HG03196 (cell line): Measurements from ENCODE around the gene DYRK1A.
"Not testable (repeated sequence)": the region's sequence is repeated elsewhere in the genome, so short reads cannot be mapped to it uniquely, and the experiment has no call there.

Source experiments
- ATAC-seq: cut with Tn5 transposase; IDR thresholded peaks from one replicate; pipeline ENCODE4 v1.9.1; 2021; ENCODE audit not compliant: unreplicated experiment

Gene DYRK1A

DNA sequence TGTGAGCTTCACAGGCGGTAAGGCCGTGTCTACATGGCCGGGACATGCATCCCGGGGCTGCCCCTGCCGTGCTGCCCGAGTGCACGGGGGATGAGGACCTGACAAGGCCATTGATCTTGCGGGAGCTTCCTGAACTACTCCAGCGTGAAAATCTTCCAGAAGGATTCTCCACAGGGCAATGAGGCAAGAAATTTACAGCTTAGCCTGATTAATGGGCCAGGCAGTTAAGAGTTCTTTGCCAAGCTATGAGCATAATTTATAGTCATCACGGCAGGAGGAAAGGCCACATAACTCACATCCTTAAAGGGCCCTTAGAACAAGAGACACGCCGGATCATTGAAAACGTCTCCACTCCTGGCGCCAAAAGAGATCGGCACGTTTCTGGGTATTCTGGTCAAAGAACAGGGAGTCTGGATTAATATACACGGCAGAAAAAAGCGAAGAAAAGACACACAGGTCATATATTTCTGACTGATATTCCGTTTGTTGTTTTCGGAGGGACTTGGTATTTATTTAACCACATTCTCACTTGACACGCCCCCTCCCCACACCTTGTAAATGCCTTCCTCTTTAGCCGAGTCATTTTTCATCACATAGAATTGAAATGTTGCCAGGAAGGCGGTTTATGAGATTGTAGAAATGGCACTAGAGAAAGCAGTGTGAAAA is 180.5 kb downstream of the DYRK1A start:
- ATAC-seq = no peak

DNA sequence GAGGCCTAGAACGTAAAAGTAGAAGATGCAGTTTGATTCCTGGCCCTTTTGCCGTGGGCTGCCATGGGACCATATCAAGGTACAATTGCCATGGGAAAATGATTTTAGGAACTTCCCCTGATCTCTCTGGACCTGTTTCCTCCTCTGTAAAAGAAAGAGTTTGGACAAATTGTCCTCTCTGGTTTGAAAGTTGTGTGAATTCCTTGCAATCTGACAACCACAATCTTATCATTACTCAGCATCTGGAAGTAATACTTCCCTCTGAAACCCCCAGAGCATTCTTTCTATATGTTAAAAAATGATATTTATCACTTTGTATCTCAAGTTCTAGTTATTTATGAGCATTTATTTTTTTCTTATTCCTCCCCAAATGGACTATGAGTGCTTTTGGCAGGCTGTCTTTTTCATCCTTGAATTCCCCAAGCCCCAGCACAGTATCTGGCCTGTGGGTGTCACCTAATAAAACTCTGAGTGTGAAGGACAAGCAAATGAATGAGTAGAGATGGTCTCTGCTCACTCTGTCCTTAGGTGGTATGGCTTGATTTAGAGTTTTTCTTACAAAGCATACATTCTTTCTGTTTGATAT is 181.1 kb downstream of the DYRK1A start:
- no peak for ATAC-seq

DNA sequence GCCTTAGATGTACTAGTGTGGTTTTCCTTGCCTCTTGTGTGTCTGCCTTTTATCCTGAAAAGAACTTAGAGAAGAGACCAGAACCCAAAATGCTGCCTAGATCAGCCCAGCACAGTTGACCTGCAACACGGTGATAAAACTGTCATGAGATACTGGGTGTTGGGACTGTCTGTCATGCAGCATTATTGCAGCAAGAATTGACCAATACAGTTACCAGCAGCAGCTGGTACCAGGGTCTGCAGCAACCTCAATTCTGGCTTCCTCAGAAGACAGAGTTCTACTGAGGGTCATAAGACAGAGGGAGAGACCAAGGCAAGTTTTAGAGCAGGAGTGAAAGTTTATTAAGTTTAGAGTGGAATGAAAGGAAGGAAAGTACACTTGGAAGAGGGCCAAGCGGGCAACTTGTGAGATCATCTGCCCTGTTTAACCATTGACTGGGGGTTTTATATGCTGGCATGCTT is 182.0 kb downstream of the DYRK1A start:
- ATAC-seq = no peak

DNA sequence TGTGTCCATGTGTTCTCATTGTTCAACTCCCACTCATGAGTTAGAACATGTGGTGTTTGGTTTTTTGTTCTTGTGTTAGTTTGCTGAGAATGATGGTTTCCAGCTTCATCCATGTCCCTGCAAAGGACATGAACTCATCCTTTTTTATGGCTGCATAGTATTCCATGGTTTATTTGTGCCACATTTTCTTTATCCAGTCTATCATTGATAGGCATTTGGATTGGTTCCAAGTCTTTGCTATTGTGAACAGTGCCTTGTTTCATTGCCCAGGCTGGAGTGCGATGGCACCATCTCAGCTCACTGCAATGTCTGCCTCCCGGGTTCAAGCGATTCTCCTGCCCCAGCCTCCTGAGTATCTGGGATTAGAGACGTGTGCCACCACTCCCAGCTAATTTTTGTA is 183.2 kb downstream of the DYRK1A start:
- ATAC-seq = not testable (repeated sequence)

DNA sequence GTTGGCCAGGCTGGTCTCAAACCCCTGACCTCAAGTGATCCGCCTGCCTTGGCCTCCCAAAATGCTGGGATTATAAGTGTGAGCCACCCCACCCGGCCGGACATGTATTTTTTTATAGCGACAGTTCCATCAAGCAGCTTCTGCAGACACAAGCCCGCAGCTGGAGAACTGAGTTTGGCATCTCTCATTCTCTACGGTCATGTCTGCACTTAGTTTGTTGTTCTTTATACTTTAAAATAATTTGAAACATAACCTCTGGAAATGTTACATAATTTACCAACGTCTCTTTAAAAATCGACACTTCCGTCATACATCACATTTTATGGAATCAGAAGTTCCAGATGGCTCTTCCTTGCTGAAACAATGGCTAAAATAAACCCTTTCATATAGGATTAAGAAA is 183.6 kb downstream of the DYRK1A start:
- no peak for ATAC-seq

DNA sequence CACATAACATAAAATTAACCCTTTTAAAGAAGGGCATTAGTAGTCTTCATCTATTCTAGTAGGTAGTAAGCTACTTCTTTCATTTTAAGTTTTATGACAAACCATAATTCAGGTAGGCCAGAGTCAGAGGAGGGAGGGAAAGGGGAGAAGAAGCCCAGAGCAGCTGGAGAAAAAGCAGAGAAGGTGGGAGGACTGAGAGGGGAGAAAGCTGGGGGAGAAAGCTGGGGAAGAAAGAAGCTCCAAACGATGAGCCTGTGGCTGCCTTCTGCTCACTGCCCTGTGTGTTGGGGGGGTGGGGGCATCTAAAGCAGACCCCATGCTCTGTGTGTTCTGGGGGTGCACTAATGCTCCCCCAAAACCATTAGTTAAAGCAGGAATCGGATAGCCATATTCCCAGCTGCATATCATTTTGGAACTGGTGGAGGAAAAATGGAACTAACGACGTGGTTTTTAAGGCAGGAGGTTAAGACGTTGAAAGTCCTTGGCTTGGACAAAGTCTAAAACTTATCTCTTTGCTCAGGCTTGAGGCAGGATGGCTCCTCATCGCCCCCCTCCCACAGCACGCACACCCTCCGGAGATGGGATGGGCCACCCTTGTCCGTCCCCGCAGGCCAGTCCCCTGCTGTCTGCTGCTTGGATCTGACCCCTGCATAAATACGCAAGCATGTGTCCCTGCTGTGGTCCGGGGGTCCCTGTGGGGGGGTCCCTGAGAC is 184.2 kb downstream of the DYRK1A start:
- ATAC-seq = no peak

DNA sequence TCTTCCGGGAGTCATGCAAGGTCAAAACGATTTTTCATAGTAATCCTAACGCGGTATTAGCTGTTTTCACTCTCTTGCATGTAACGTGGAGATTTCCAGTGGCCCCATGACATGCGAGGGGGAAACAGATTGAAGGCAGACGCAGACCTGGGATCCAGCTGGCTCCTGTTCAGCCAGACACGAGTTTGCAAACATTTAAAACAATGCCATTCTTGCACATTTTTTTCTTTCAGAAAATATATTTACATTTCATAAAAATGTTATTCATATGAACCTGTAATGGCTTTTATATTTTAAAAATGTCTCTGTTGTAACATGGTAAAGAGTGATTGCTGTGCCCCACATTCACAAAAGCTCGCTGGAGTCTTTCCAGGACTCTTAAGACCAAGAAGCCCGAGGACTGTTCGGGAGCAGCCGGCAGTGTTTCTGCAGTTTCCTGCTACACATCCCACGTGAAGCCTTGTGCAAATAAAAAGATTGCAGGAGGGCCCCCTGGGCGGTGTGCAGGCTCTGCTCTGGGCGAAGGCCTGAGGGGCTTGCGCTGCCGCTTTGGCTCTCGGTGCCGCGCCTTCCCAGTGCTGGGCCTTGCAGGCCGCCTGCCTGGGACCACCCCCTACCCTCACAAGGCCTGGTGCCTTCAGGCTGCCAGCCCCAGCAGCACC is 184.9 kb downstream of the DYRK1A start:
- ATAC-seq = no peak

DNA sequence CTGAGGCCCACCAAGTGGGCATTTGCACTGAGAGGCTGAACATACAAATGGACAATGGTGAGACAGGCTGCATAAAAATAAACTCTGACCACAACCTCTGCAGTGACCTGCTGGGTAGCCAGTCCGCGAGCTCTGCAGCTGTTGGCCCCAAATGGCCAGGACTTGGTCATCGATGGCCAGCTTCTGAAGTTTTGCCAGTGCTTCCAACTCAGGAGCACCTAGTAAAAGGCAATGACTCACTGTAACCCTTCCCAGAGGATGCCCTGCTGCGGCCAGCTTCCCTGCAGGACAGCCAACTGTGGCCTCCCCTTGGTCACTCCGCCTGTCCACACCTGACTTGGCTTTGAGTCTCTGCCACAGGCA is 185.4 kb downstream of the DYRK1A start:
- ATAC-seq = no peak

DNA sequence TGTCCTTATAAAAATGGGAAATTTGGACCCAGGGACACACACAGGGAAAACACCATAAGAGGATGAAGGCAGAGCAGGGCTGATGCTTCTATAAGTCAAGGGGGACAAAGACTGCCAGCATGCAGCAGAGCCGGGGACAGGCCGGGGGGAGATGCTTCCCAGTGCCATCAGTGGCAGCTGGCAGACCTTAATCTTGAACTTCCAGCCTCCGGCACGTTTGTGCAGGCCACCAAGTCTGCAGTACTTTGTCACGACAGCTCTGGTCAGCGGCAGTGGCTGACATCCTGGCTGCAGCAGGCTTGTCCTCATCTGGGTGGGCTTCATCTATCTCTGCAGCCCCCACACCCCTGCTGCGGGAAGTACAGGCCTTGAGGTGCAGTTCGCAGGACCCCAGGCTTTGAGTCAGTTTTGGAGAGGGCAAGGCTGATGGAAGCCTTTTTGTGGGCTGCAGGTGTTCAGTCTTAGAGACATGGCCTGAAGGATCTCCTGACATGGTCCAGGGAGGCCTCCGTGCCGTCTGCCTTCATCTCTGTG is 186.0 kb downstream of the DYRK1A start:
- ATAC-seq = no peak

DNA sequence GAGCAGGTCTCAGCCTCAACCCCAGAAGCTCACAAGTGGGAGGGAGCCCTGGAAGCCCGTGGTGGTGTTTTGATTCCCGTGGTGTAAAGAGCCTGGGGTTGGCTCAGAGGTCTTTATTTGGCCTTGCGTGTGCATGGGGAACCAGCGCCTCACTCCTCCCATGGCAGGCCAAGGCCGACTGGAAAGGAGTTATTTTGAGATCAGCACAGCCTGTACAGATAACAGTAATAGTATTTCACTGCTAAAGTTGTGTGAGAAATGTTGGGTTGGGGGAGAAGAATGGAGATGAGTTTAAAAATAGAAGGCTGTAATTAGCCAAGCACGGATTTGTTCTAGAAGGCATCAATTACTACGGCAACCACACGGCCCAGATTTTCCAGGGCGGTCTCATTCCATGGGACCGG is 186.5 kb downstream of the DYRK1A start:
- no peak for ATAC-seq

DNA sequence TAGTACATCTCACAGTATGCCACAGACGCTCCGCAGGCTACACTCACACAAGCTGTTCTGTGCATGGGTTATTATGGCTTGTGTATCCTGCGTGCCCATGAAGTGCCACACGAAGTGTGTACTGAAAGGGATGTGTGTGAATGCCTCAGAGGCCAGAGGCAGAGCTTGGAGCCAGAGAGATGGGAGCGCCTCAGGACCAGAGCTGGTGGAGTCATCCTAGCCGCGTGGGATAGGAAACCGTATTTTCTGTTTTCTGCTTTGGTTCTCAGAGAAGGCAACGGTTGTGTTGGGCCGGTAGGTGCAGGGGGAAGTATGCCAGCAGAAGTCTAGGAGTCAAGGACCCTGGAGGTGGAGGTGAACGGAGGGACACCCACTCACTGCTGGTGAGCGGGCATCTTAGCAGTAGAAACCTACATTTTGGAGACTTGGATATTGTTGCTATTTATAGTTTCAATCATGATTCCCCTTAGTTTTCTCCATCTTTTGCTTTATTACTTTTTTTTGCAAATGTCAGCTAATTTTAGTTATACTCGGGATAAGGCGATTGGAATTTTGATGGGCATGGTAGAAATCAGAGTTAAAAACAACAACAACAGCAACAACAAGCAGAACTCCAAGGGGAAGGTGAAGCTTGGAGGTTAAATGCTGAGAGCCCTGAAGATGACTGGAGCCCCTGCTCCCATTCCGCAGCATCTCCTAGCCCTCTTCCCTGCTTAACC is 188.2 kb downstream of the DYRK1A start:
- no peak for ATAC-seq

DNA sequence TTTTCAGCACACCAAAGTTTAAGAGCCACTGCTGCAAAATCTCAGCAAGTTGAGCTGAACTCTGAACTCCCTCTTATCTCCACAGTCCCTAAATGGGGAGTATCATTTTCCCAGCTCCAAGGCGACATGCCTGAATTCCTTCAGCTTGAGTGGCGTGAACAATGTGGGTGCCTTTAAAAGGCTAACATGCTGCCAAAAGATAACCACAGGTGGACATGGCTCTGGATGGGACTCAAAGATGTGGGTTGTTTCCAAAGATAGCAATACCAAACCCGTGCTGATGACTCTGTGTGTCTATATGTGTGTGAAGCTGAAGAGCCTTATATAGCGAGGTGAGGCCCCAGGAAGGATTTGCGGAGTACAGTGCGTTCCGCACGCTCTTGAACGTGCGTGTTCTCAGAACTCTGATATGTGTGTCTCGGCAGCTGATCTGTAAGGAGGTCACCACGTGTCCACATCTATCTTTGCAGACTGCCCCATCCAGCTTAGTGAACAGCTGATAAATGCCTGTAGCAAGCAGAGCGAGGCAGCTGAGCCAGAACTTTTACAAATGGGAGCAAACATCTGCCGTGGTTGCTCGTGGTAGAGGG is 189.2 kb downstream of the DYRK1A start:
- no peak for ATAC-seq

DNA sequence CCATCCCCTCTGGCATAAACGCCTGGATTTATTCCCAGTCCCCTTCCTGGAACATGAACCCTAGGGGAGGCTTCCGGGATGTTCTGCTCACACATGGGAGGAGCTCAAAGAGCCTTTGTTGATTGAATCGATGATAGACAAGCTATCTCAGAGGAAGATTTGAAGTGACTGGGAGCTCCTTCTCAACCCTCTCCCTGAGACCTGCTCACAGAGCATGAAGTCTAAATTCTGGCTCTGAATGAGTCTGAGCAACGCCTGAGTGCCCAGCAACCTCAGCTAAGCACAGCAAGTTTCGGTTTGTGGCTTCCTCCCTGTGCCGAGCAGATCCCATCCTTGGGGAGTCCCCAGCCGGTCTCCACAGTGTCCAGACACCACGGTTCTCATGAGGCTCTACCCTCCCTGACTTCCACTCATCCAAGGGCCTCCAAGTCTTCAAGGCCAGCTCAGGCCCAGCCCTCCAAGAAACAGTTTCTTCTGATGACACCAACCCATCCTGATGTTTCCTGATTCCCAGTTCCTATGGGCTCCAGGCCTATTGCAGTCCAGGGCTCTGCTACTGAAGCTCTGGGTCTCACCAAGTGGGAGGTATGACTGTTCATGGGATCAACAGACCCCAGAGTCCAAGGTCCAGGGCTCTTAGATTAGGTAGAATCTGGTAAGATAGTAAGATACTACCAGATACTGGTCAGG is 190.8 kb downstream of the DYRK1A start:
- peak; percentile 95 for ATAC-seq

DNA sequence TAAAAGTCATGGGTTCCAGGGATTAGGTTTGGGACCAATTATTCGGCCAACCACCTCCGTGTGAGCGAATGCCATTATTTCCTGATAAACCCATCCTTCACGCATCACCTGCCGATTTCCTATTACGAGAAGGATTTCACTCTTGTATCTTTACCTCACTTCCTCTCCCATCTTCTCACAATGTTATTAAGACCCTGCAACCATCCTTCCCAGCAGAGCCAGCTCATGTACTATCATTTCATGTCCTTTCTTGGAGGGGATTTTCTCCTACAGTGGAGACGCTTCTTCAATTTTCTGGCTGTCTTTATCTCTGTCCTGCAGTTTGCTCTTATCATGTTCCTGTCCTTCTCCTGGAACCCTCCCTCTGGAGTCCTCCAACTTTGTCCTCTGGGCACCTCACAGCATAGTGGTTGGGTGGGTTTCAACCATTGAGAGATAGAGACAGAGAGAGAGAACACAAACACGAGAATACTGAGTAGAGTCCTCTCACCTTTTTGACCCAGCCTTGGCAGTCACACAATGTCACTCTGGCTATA is 192.2 kb downstream of the DYRK1A start:
- no peak for ATAC-seq

DNA sequence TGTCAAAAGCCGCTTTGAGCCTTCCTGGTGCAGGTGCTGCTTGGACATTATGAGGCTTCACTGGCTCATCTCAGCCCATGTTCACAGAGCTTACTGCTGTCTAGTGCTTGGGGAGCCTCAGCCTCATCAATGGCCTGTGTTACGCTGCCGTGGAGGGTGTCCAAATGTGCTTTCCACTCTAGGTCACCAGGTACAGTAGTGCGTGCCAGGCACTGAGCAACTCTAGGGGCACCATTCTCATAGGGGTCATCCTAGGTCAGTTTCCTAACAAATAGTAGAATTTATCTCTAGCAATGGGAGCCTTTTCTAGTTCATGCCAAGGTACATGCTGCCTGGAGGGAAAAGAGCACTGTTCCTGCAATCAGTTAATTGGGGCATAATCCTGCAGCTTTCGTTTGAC is 193.8 kb downstream of the DYRK1A start:
- no peak for ATAC-seq

DNA sequence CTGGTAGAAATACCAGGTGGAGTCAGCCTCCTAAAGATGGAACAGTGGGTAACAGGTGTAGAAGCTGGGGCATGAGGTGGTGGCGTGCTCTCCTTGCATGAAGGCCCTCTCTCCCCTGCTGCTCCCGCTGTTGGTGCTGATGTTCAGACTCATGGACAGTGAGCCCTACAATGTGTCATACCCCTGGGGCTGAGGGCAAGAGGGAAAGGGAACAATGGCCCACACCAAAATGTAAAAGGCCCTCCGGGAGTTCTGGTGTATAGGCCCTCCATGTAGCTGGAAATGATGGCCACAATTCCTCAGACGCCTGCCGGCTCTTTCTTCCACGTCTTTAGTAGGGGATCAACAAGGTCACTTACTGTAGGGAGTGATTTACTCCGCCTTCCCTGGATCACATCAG is 194.9 kb downstream of the DYRK1A start:
- ATAC-seq = no peak

DNA sequence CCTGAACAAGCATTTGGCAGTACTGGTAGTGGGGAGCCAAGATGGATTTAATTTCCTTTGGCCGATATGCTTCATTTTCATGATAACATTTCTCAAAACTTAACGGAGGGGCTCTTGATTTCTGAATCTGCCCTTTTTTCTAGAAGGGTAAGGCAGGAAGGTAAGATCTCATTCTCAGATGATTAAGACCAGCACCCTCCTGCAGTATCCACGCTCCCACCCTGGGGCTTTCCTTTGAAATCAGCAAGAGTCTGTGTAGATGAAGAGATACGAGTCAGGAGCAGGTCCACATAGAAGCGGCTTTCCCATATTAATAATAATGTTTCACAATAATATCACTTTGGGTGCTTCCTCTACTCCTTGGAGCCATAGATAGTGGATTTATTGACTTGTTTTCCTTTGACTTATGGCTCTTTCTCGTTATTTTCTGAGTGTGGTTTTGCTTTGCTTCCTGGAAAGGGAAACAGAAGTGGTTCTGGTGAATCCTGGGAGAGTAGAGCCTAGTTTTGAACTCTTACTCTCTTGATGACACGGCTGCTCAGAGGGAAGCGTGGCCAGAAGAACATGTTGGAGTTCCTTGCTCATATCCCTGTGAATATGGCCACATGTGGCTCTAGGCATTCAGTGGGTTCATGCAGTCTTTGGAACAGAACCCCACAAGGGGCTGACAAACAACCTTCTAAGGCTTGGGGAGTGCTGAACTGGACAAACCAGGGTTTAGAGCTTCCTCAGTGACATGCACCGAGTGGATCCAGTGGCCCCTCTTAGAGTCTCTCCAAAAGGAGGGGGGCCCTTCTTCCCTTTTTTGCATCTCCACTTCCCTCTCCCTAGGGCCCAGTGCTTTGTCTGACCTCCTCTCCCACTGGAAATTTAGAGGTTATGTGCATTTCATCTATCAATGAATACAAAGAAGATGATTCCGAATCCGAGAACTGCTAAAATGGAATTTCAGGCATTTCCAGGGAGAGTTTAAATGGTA is 195.7 kb downstream of the DYRK1A start:
- no peak for ATAC-seq

DNA sequence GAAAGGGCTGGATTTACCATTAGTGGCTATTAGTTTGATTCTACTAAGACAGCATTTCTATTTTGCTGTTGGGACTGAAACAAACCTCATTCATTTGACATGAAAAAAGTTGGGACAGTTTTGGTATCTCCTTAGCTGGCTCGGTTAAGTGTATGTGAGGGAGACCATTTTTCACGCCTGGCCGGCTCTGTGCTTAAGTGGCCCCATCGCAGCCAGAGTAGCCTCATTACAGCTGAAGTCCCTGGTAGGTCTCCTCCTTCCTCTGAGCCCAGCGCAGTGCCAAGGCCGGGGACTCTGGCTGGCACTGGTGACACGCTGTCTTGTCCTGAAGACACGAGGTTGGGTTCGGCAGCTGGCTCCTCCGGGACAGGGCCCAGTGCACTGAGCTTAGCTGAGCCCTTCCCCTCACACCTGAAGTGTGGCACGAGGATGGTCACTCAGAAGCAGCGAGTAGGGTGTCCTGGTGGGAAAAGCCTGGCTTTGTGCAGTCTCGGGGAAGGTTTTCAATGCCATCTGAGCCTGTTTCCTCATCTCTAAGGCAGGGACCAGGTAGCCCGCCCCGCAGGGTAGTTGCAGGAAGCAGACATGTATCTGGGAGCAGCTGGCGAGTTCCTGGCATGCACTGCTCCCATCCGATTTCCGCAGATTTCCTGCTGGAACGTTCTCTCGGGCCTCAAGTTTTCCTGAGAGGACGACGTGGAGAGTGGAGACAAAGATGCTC is 196.5 kb downstream of the DYRK1A start:
- peak; percentile 9 for ATAC-seq
